Nephron (organoid): Measurements from ENCODE around the gene USP10.

Source experiments
- H3K27ac Mint-ChIP-seq, 3 experiments: 2 replicates each; pipeline ENCODE4 v1.8.0; 2020; ENCODE audit warnings: mixed read lengths in 3 of 3, mild to moderate bottlenecking in 2 of 3, moderate library complexity in 1 of 3
- H3K27me3 Mint-ChIP-seq: 2 replicates; pipeline ENCODE4 v1.8.0; 2021; ENCODE audit warnings: low read depth, mild to moderate bottlenecking, moderate library complexity, mixed read lengths
- H3K36me3 Mint-ChIP-seq: 2 replicates; pipeline ENCODE4 v1.8.0; 2020; ENCODE audit warnings: low read depth, mixed read lengths
- H3K4me1 Mint-ChIP-seq: 2 replicates; pipeline ENCODE4 v1.8.0; 2020; ENCODE audit warnings: mixed read lengths
- H3K4me3 Mint-ChIP-seq, 3 experiments: 2 replicates each; pipeline ENCODE4 v1.8.0; 2020; ENCODE audit warnings: mild to moderate bottlenecking in 3 of 3, mixed read lengths in 3 of 3, moderate library complexity in 2 of 3
- H3K9me3 Mint-ChIP-seq: 2 replicates; pipeline ENCODE4 v1.8.0; 2020; ENCODE audit warnings: mixed read lengths
- CTCF ChIP-seq, 3 experiments: fragments of 200-600 bp; sonication (generic); IDR thresholded peaks; one replicate each; pipeline ENCODE4 v1.5.0; 2021; ENCODE audit warnings: antibody characterized with exemption in 3 of 3; ENCODE audit not compliant: unreplicated experiment in 3 of 3

The USP10 gene

GRCh38 chr16:84766978-84767773, 67.4 kb downstream of the USP10 start:
- H3K36me3 Mint-ChIP-seq, result peaks cover 84% of the 10 kb centered on the region
- peak overlapping the region; percentile 1 to 15 (median 4) for H3K27ac Mint-ChIP-seq
- H3K27me3 Mint-ChIP-seq, result no peaks in the 10 kb centered on the region
- no peak overlapping the region for H3K4me3 Mint-ChIP-seq
- TF ChIP-seq CTCF (IDR thresholded peaks at IDR 0.05; ENCODE audit: unreplicated experiment in 3 of 3), result no peak
- H3K4me1 Mint-ChIP-seq, result peaks cover 31% of the 10 kb centered on the region
- H3K9me3 Mint-ChIP-seq, result no peaks in the 10 kb centered on the region

- no peak for TF ChIP-seq CTCF (IDR thresholded peaks at IDR 0.05; ENCODE audit: unreplicated experiment in 3 of 3)
- H3K27ac Mint-ChIP-seq, result peak overlapping the region in 2 of 3 experiments; percentile 1 to 28
- H3K4me1 Mint-ChIP-seq, result peaks cover 31% of the 10 kb centered on the region
- H3K4me3 Mint-ChIP-seq, result no peak overlapping the region
- no peaks in the 10 kb centered on the region for H3K27me3 Mint-ChIP-seq
- peaks cover 82% of the 10 kb centered on the region for H3K36me3 Mint-ChIP-seq
- no peaks in the 10 kb centered on the region for H3K9me3 Mint-ChIP-seq
Measured at GRCh38 chr16:84768061-84768807, 68.4 kb downstream of the USP10 start.

- Mint-ChIP-seq H3K27me3 (no peaks in the 10 kb centered on the region), H3K9me3 (no peaks in the 10 kb centered on the region), H3K36me3 (peaks cover 82% of the 10 kb centered on the region), H3K4me1 (peaks cover 29% of the 10 kb centered on the region), H3K27ac (peak overlapping the region in 1 of 3 experiments; percentile 1), H3K4me3 (no peak overlapping the region)
- no peak for TF ChIP-seq CTCF (IDR thresholded peaks at IDR 0.05; ENCODE audit: unreplicated experiment in 3 of 3)
Measured at GRCh38 chr16:84768808-84769197, 69.0 kb downstream of the USP10 start.

GRCh38 chr16:84769416-84769815, 69.6 kb downstream of the USP10 start:
- Mint-ChIP-seq H3K27me3 (no peaks in the 10 kb centered on the region), H3K27ac (no peak overlapping the region), H3K9me3 (no peaks in the 10 kb centered on the region), H3K4me3 (no peak overlapping the region), H3K4me1 (peaks cover 26% of the 10 kb centered on the region), H3K36me3 (peaks cover 80% of the 10 kb centered on the region)
- no peak for TF ChIP-seq CTCF (IDR thresholded peaks at IDR 0.05; ENCODE audit: unreplicated experiment in 3 of 3)

- no peak for TF ChIP-seq CTCF (IDR thresholded peaks at IDR 0.05; ENCODE audit: unreplicated experiment in 3 of 3)
- Mint-ChIP-seq H3K4me3 (no peak overlapping the region), H3K4me1 (peaks cover 14% of the 10 kb centered on the region), H3K9me3 (no peaks in the 10 kb centered on the region), H3K27me3 (no peaks in the 10 kb centered on the region), H3K36me3 (peaks cover 77% of the 10 kb centered on the region), H3K27ac (no peak overlapping the region)
Measured at GRCh38 chr16:84773312-84773711, 73.5 kb downstream of the USP10 start.
